Measurements from ENCODE around the gene JARID2. TPM values are rescaled to one million over a fixed set of nuclear protein-coding genes. Genes with fewer than 3 reads are reported as not detected.

JARID2 gene
- total and polyA plus RNA-seq, 11 donors, result 3.5 to 12.2 (median 7.5) TPM

DNA sequence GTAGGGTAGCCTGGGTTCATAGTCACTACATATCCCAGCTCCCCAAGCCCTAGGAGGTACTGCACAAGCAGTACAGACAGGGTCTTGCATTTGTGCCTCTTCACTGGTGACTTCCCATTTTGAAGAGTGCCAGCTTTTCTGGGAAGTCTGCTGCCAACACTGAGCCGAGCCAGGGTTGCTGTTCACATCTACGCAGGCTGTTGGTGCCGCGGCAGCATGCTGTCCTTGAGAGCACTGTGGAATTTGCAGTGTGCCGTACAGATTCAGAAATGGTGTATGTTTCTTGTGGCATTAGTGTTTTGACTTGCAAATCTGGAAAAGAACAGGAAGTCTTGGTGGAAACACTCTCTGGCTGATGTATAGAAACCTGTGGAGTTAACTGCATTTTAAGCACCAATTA, 67.5 kb downstream of the JARID2 start:
- Histone ChIP-seq H3K36me3 (no peaks in the 10 kb centered on the region), H3K4me3 (no peak overlapping the region), H3K4me1 (peaks cover 0 to 70% (median 41%) of the 10 kb centered on the region in 12 donors), H3K27ac (no peak overlapping the region), H3K27me3 (no peaks in the 10 kb centered on the region), H3K9me3 (no peaks in the 10 kb centered on the region)
- WGBS, 4 donors, result 31 to 71% (median 48%) methylated on average over 5 of the region's 5 CpGs
- intact Hi-C loops (cut with DNase I), result no loop called here
- no peak for TF ChIP-seq POLR2A (IDR thresholded peaks at IDR 0.05)
- TF ChIP-seq, protein P1, sequence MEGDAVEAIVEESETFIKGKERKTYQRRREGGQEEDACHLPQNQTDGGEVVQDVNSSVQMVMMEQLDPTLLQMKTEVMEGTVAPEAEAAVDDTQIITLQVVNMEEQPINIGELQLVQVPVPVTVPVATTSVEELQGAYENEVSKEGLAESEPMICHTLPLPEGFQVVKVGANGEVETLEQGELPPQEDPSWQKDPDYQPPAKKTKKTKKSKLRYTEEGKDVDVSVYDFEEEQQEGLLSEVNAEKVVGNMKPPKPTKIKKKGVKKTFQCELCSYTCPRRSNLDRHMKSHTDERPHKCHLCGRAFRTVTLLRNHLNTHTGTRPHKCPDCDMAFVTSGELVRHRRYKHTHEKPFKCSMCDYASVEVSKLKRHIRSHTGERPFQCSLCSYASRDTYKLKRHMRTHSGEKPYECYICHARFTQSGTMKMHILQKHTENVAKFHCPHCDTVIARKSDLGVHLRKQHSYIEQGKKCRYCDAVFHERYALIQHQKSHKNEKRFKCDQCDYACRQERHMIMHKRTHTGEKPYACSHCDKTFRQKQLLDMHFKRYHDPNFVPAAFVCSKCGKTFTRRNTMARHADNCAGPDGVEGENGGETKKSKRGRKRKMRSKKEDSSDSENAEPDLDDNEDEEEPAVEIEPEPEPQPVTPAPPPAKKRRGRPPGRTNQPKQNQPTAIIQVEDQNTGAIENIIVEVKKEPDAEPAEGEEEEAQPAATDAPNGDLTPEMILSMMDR (IDR thresholded peaks at IDR 0.05), result no peak
- DNase-seq (peak in 4 of 5 donors; percentile 51 to 77 (median 71)), ATAC-seq (peak; percentile 81 to 93 (median 87))

DNA sequence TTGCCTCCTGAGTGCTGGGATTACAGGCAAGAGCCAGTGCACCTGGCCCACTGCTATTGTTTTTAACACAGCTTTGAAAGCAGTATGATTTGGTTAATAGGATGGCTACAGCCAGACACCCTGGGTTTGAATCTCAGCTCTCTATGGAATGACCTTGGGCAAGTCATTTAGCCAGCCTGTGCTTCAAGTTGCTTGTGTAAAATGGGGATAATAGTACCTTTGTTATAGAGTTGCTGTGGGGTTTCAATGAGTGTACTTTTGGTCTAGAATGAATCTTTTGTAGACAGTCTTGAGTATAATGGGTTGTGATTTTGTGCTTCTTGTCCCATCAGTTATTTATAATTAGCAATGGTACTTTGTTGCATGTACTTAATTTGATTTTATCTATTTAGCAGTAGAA, 70.9 kb downstream of the JARID2 start:
- no peaks in the 10 kb centered on the region for H3K27me3 ChIP-seq
- intact Hi-C loops (cut with DNase I), result no loop called here
- no peaks in the 10 kb centered on the region for H3K36me3 ChIP-seq
- no peak for ATAC-seq
- no peak overlapping the region for H3K4me3 ChIP-seq
- H3K27ac ChIP-seq, result no peak overlapping the region
- H3K4me1 ChIP-seq, result peaks cover 0 to 53% (median 25%) of the 10 kb centered on the region in 12 donors
- no peak for DNase-seq
- no peaks in the 10 kb centered on the region for H3K9me3 ChIP-seq
- TF ChIP-seq, protein P1 (IDR thresholded peaks at IDR 0.05), result no peak
- TF ChIP-seq POLR2A (IDR thresholded peaks at IDR 0.05), result no peak

DNA sequence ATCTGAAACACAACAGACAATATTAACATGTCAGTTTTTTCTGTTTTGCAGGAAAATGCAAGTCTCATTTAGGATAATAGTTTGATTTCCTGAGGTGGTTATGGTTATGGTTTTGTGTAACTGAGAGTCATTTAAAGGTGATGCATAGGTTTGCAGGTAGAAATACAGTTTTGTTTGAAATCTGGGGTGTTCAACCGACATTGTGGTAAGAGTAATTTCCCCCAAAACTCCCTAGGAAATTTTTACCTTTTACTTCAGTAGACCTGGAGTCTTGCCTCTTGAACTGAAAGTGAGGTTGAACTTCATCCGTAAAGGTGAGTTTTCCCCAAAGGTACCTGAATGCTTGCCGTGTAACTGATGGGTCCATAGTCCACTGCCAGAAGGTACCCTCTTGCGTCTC, 71.4 kb downstream of the JARID2 start:
- no peak for DNase-seq
- H3K4me1 ChIP-seq, result peaks cover 0 to 48% (median 25%) of the 10 kb centered on the region in 12 donors
- no peaks in the 10 kb centered on the region for H3K27me3 ChIP-seq
- intact Hi-C loops (cut with DNase I), result no loop called here
- no peaks in the 10 kb centered on the region for H3K9me3 ChIP-seq
- TF ChIP-seq, protein P1 (IDR thresholded peaks at IDR 0.05), result no peak
- no peak for TF ChIP-seq POLR2A (IDR thresholded peaks at IDR 0.05)
- H3K36me3 ChIP-seq, result no peaks in the 10 kb centered on the region
- 93 to 99% (median 95%) methylated on average over 4 of the region's 4 CpGs for WGBS, 4 donors
- ATAC-seq, result no peak
- no peak overlapping the region for H3K27ac ChIP-seq
- H3K4me3 ChIP-seq, result no peak overlapping the region

GRCh38 chr6:15317934-15318902, 72.3 kb downstream of the JARID2 start:
- Histone ChIP-seq H3K4me1 (peaks cover 0 to 45% (median 23%) of the 10 kb centered on the region in 12 donors), H3K9me3 (no peaks in the 10 kb centered on the region), H3K4me3 (no peak overlapping the region), H3K27ac (no peak overlapping the region), H3K27me3 (no peaks in the 10 kb centered on the region), H3K36me3 (no peaks in the 10 kb centered on the region)
- DNase-seq, result no peak
- intact Hi-C loops (cut with DNase I), result no loop called here
- WGBS, 4 donors, result 68 to 73% (median 68%) methylated on average over 9 of the region's 9 CpGs
- no peak for TF ChIP-seq POLR2A (IDR thresholded peaks at IDR 0.05)
- TF ChIP-seq, protein P1 (IDR thresholded peaks at IDR 0.05), result no peak
- ATAC-seq, result peak in 3 of 4 donors; percentile 37 to 54 (median 53)

All from heart left ventricle (tissue), 16 donors.